ENCODE results near the gene SREBF2. TPM values are rescaled to one million over a fixed set of nuclear protein-coding genes. Genes with fewer than 3 reads are reported as not detected.
A peak's percentile ranks its signal among the peaks of the same experiment; 100 is the strongest.
"Not testable (repeated sequence)": the region's sequence is repeated elsewhere in the genome, so short reads cannot be mapped to it uniquely, and the experiment has no call there.

The SREBF2 gene
- total RNA-seq, 1 donor from 2014 or later, result 165 TPM

DNA sequence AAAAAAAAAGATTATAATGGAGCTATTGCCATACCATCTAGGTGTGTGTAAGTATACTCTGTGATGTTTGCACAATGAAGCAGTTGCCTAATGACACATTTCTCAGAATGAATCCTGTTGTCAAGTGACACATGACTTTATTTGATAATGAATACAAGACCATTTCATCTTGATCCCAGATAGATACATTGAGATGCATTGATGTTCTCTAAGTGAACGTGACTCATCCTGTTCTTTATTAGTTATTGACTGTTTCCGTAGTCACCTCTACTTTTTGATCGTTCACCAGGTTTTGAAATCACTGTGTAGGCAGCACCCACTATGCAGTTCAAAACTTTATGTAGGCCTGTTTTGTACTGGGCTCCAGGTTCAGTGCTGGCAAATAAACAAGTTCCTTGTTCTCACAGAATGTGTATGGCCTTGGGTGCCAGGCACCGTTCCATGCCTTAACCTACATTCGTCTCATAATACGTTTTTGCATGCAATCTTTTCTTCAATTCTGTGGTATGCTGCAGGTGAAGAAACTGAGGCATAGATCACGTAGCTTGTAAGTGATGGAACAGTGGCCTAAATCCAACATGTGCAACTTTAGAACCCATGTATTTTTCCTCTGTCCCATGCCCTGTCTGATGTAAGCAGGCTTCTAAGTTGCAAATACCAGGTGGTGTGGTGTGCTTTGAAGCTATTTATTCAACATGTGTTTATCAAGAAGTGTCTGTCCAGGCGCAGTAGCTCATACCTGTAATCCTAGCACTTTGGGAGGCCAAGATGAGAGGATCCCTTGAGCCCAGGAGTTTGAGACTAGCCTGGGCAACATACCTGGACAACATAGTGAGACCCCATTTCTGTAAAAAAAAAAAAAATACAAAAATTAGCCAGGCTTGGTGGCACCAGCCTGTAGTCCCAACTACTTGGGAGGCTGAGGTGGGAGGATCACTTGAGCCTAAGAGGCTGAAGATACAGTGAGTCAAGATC, 10.4 kb downstream of the SREBF2 start:
- no peak for DNase-seq (ENCODE audit: low spot score)

DNA sequence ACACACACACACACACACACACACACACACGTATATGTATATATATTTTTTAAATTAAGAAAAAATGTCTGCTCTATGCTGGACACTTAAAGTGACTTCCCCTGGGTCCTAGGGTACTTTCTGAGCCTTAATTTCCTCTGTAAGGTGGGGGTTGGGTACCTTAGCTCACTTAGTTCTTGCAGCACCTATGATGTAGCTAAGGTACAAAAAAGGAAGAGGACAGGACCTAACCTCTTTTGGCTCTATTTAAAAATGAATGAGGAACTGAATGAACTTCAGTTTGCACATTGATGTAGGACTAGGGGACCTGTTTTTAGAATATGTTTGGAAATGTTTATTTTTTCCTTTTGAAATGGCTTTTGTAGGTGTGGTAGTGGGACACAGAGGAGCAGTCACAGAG, 11.1 kb downstream of the SREBF2 start:
- no peak for DNase-seq (ENCODE audit: low spot score)

DNA sequence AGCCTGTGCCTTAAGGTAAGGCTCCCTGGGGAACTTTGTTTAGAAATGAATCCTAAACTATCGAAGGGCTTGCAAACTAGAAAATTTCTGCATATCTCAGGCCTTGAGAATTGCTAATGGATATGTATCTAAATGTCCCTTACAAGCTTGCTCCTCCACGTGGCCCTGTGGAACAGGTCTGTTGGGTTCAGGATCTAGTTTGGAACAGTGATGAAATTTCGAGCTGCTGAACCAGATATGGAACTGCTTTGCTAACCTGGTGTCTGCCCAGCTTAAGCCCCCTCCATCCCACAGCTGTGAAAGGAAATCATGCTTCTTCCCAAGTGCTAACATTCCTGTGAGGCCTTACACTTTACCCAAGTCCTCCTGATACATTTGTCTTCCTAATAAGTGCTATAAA, 11.6 kb downstream of the SREBF2 start:
- peak; percentile 81 for DNase-seq (ENCODE audit: low spot score)

GRCh38 chr22:41845380-41846267, 12.7 kb downstream of the SREBF2 start:
- DNase-seq (ENCODE audit: low spot score), result no peak

- no peak for DNase-seq (ENCODE audit: low spot score)
Measured at GRCh38 chr22:41846268-41846987, 13.5 kb downstream of the SREBF2 start.

- no peak for DNase-seq (ENCODE audit: low spot score)
Measured at GRCh38 chr22:41847300-41847699, 14.4 kb downstream of the SREBF2 start.

GRCh38 chr22:41848468-41848867, 15.6 kb downstream of the SREBF2 start:
- peak; percentile 71 for DNase-seq (ENCODE audit: low spot score)

DNA sequence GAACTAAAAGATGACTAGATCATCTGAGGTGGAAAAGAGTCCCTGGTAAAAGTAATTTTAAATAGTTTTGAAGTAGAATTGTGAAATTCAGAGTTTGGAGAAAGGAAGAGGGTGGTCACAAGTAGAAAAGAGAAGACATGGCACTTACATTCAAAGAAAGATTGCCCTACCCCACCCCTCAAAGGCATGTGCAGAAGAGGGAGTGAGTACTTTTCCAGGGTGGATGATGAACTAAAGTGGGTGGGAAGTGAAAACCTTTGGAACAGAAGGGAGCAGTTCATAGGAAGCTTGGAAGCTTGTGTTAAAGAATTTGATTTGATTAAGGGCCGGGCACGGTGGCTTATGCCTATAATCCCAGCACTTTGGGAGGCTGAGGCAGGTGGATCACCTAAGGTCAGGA, 23.6 kb downstream of the SREBF2 start:
- DNase-seq (ENCODE audit: low spot score), result no peak

- DNase-seq (ENCODE audit: low spot score), result no peak
Measured at GRCh38 chr22:41857155-41857859, 24.4 kb downstream of the SREBF2 start.

- no peak for DNase-seq (ENCODE audit: low spot score)
Measured at GRCh38 chr22:41857860-41858199, 24.9 kb downstream of the SREBF2 start.

DNA sequence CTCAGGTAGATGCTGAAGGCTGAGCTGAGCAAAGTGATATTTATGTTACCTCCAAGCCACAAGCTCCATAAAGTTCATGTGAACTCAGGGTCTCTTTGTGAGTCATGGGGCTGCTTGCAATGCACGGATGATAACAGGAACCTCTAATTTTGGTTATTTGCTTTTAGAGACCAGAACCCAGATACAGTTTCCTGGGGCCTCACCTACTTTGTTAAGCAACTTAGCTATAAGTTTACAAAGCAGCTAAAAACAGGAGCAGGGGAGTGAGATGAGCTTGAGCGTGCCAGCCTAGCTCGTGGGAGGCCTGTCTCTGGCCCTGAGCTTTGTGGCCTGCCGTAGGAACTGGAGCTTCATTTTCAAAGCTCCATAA, 29.2 kb downstream of the SREBF2 start:
- no peak for DNase-seq (ENCODE audit: low spot score)

- DNase-seq (ENCODE audit: low spot score), result no peak
Measured at GRCh38 chr22:41862530-41863266, 29.8 kb downstream of the SREBF2 start.

GRCh38 chr22:41863472-41863871, 30.6 kb downstream of the SREBF2 start:
- no peak for DNase-seq (ENCODE audit: low spot score)

GRCh38 chr22:41868556-41868955, 35.7 kb downstream of the SREBF2 start:
- no peak for DNase-seq (ENCODE audit: low spot score)

- DNase-seq (ENCODE audit: low spot score), result not testable (repeated sequence)
Measured at GRCh38 chr22:41870081-41870480, 37.2 kb downstream of the SREBF2 start.

DNA sequence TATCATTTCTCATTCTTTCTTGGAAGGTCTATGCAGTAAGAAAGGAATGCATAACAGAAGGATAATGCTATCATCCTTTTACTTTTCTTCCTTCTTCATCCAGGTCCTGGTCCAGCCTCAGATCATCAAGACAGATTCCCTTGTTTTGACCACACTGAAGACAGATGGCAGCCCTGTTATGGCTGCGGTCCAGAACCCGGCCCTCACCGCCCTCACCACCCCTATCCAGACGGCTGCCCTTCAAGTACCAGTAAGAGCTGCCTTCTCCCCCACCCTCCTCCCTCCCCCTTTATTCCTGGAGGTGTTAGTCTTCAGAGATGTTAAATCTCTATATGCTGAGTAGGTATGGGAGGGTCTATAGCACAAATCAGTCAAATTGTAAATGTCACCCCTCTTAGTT, 37.9 kb downstream of the SREBF2 start:
- no peak for DNase-seq (ENCODE audit: low spot score)

- DNase-seq (ENCODE audit: low spot score), result no peak
Measured at GRCh38 chr22:41873391-41873790, 40.5 kb downstream of the SREBF2 start.

GRCh38 chr22:41874090-41874489, 41.2 kb downstream of the SREBF2 start:
- DNase-seq (ENCODE audit: low spot score), result no peak

DNA sequence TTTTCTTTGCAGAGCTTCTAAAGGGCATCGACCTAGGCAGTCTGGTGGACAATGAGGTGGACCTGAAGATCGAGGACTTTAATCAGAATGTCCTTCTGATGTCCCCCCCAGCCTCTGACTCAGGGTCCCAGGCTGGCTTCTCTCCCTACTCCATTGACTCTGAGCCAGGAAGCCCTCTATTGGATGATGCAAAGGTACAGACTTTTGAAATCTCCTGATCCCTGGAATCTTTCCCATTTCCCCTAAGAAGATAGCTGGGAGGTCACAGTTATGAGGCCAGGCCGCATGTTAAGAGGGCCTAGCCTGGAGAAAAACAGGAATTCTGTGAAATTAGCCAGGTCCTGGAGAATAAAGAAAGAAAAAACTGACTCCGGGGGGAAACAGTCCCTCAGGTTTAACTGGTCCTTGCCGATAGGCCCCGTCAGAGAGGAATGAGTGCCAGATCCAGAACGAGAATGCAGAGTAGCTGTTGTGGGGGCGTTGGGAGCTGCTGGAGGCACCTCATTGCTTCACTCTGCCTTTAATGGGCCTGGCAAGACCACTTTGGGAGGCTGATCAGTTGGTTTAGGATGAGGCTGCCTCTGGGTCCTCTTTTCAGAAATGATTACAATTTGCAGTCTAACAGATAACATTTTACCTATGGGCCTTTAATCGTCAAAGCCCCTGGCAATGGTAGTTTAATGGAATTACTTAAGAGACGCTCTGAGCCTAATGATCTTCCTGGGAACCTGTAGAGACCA, 42.8 kb downstream of the SREBF2 start:
- no peak for DNase-seq (ENCODE audit: low spot score)

DNA sequence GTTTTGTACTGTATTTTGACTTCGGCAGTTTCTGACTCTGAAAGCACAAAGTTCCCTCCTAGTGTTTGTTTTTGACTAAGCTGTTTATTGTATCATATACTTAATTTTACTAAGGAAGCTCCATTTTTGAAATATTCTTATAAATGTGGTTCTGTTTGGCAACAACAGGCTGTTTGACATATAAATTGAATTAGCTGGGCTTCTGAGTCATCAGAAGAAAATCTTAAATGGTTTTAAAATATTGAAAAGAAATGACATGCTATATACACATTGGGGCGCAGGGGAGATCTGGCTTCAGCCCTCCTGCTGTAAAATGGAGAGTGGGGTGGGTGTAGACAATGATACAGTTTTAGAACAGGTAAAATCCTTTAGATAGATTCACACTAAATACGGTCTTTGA, 43.4 kb downstream of the SREBF2 start:
- no peak for DNase-seq (ENCODE audit: low spot score)

Data from ureter (tissue), 1 donor.